ENCODE data around the gene TBC1D10B. TPM values are rescaled to one million over a fixed set of nuclear protein-coding genes. Genes with fewer than 3 reads are reported as not detected.
A peak's percentile ranks its signal among the peaks of the same experiment; 100 is the strongest.

Gene TBC1D10B
- total RNA-seq, 4 donors from 2014 or later = 34.4 to 43.2 (median 38.4) TPM

DNA sequence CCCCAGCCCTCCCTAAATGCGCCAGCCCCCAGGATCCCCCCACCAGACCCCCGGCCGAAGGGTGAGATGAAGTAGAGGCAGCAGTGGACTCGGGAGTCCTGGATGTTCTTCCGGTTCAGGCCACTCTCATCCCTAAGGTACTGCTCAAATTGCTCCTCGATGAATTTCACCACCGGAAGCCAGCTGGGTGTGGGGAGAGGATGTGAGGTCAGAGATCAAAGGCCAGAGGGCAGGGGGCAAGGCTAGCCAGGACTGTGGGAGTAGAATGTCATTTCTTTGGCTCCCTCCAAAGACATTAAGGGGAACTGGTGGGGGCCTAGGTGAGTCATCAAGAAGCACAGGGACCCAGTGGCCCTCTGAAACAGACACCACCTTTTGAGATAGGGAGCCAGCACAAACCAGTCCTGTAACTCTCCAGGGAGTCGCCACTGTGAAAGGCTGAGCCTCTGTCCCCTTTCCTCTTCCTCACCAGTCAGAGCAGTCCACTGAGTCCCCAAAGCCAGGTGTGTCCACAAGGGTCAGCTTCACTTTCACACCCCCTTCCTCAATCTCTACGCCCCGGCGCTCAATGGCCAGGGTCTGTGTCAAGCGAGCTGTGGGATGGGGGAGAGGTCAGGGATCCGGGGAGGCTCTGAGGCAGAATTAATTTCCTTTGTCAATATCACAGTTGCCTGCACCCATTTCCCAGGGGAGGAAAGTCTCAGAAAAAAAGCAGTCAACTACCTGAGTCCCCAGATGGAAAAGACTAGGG is 11.2 kb upstream of the TBC1D10B start:
- WGBS = 82% methylated on average over 13 of the region's 13 CpGs
- no peak overlapping the region for H3K4me3 ChIP-seq
- no peaks in the 10 kb centered on the region for H3K9me3 ChIP-seq
- H3K27me3 ChIP-seq = no peaks in the 10 kb centered on the region
- H3K4me1 ChIP-seq = peaks cover 22% of the 10 kb centered on the region
- TF ChIP-seq EP300 (IDR thresholded peaks at IDR 0.05) = no peak
- TF ChIP-seq, protein P1, sequence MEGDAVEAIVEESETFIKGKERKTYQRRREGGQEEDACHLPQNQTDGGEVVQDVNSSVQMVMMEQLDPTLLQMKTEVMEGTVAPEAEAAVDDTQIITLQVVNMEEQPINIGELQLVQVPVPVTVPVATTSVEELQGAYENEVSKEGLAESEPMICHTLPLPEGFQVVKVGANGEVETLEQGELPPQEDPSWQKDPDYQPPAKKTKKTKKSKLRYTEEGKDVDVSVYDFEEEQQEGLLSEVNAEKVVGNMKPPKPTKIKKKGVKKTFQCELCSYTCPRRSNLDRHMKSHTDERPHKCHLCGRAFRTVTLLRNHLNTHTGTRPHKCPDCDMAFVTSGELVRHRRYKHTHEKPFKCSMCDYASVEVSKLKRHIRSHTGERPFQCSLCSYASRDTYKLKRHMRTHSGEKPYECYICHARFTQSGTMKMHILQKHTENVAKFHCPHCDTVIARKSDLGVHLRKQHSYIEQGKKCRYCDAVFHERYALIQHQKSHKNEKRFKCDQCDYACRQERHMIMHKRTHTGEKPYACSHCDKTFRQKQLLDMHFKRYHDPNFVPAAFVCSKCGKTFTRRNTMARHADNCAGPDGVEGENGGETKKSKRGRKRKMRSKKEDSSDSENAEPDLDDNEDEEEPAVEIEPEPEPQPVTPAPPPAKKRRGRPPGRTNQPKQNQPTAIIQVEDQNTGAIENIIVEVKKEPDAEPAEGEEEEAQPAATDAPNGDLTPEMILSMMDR (IDR thresholded peaks at IDR 0.05) = no peak
- no peak for TF ChIP-seq POLR2A (IDR thresholded peaks at IDR 0.05)
- no peak for TF ChIP-seq POLR2AphosphoS5 (IDR thresholded peaks at IDR 0.05)
- DNase-seq (ENCODE audit: low spot score in 2 of 2) = no peak
- H3K27ac ChIP-seq = no peak overlapping the region
- no peaks in the 10 kb centered on the region for H3K36me3 ChIP-seq

DNA sequence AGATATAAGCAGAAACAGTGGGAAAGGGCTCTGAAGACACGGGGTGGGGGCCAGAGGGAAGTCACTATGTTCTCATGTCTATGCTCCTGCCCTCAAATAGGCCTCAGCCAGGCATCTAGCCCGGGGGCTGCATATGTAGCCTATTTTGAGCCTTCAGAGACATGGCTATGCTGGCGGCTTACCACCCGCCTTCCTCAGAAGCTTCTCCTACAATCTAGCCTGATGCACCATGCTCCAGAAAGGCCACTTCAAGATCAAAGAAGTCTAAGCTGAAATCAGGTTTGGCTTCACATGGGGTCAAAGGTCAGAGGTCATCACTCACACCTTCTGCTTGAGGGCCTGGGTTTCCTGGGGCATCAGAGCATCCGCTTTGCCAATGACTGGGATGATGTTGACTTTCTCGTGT is 10.5 kb upstream of the TBC1D10B start:
- no peaks in the 10 kb centered on the region for H3K27me3 ChIP-seq
- H3K4me1 ChIP-seq = peaks cover 22% of the 10 kb centered on the region
- DNase-seq (ENCODE audit: low spot score in 2 of 2) = no peak
- no peak overlapping the region for H3K4me3 ChIP-seq
- H3K27ac ChIP-seq = no peak overlapping the region
- H3K36me3 ChIP-seq = no peaks in the 10 kb centered on the region
- no peaks in the 10 kb centered on the region for H3K9me3 ChIP-seq
- WGBS = 67% methylated on average over 4 of the region's 6 CpGs
- no peak for TF ChIP-seq POLR2AphosphoS5 (IDR thresholded peaks at IDR 0.05)
- TF ChIP-seq, protein P1 (IDR thresholded peaks at IDR 0.05) = no peak
- no peak for TF ChIP-seq POLR2A (IDR thresholded peaks at IDR 0.05)
- no peak for TF ChIP-seq EP300 (IDR thresholded peaks at IDR 0.05)

DNA sequence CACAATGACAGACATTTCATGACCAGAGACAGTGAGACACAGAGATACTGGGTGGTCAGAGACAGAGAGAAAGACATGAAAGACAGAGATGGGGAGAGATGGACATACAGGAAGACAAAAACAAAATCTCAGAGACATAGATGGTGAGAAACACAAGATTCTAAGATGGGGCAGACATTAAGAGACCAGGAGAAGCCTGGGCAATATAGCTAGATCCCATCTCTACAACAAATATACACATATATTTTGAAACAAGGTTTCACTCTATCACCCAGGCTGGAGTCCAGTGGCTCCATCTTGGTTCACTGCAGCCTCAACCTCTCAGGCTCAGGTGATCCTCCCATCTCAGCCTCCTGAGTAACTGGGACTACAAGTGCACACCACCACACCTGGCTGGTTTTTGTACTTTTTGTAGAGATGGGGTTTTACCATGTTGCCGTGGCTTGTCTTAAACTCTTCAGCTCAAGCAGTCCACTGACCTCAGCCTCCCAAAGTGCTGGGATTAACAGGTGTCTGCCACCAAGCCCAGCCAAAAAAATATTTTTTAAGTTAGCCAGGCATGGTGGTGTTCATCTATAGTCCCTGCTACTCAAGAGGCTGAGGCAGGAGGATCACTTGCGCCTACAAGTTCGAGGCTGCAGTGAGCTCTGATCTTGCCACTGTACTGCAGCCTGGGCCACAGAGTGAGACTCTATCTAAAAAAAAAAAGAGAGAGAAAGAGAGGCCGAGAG is 9.9 kb upstream of the TBC1D10B start:
- no peaks in the 10 kb centered on the region for H3K9me3 ChIP-seq

GRCh38 chr16:30379158-30379783 is 9.0 kb upstream of the TBC1D10B start:
- WGBS = 58% methylated on average over 14 of the region's 27 CpGs
- Histone ChIP-seq H3K36me3 (no peaks in the 10 kb centered on the region), H3K4me3 (peak overlapping the region; percentile 77), H3K4me1 (peaks cover 22% of the 10 kb centered on the region), H3K27ac (peak overlapping the region; percentile 99), H3K9me3 (no peaks in the 10 kb centered on the region), H3K27me3 (no peaks in the 10 kb centered on the region)
- TF ChIP-seq POLR2A (IDR thresholded peaks at IDR 0.05) (no peak), EP300 (IDR thresholded peaks at IDR 0.05) (no peak), POLR2AphosphoS5 (IDR thresholded peaks at IDR 0.05) (no peak)
- TF ChIP-seq, protein P1 (IDR thresholded peaks at IDR 0.05) = no peak
- no peak for DNase-seq (ENCODE audit: low spot score in 2 of 2)

More for the DNA sequence above, 9.9 kb upstream of the TBC1D10B start:
- Histone ChIP-seq H3K27me3 (no peaks in the 10 kb centered on the region), H3K4me3 (no peak overlapping the region), H3K27ac (no peak overlapping the region), H3K36me3 (no peaks in the 10 kb centered on the region), H3K4me1 (peaks cover 22% of the 10 kb centered on the region)
- no peak for DNase-seq (ENCODE audit: low spot score in 2 of 2)
- 88% methylated on average over 4 of the region's 4 CpGs for WGBS
- TF ChIP-seq POLR2AphosphoS5 (IDR thresholded peaks at IDR 0.05) (no peak), POLR2A (IDR thresholded peaks at IDR 0.05) (no peak), EP300 (IDR thresholded peaks at IDR 0.05) (no peak)
- TF ChIP-seq, protein P1 (IDR thresholded peaks at IDR 0.05) = no peak

All from suprapubic skin (tissue), 4 donors.